HFFc6 (cell line): ENCODE data around the gene SLC7A1. TPM values are rescaled to one million over a fixed set of nuclear protein-coding genes. Genes with fewer than 3 reads are reported as not detected.

ENCODE experiments used
- DNase-seq: peaks from one replicate; pipeline ENCODE4 v3.0.0-alpha.2; 2018
- H3K27ac Mint-ChIP-seq: 2 replicates; pipeline ENCODE4 v1.8.0; 2020; ENCODE audit warnings: mild to moderate bottlenecking, mixed read lengths
- H3K27me3 Mint-ChIP-seq: 2 replicates; pipeline ENCODE4 v1.8.0; 2021; ENCODE audit warnings: mild to moderate bottlenecking, moderate library complexity, mixed read lengths; ENCODE audit not compliant: insufficient read depth
- H3K36me3 Mint-ChIP-seq: 2 replicates; pipeline ENCODE4 v1.8.0; 2021; ENCODE audit warnings: low read depth, mixed read lengths
- H3K4me1 Mint-ChIP-seq: 2 replicates; pipeline ENCODE4 v1.8.0; 2020; ENCODE audit warnings: low read depth, mixed read lengths
- H3K4me3 Mint-ChIP-seq: 2 replicates; pipeline ENCODE4 v1.8.0; 2020; ENCODE audit warnings: mild to moderate bottlenecking, moderate library complexity, mixed read lengths
- H3K9me3 Mint-ChIP-seq: 2 replicates; pipeline ENCODE4 v1.8.0; 2020; ENCODE audit warnings: mild to moderate bottlenecking, mixed read lengths
- CTCF ChIP-seq: fragments of 200-600 bp; sonication (generic); IDR thresholded peaks from 2 replicates; pipeline ENCODE4 v1.5.0; 2021; ENCODE audit warnings: antibody characterized with exemption, mild to moderate bottlenecking
- total RNA-seq, 6 experiments: library from RNA; stranded (reverse); fragmentation: NEBNext Ultra II Directional; extraction: Animal tissue kit (Norgen Biotek cat#: 25700); gene quantifications; 2 replicates in 1 of 6; 3 replicates in 5 of 6; pipeline ENCODE4 v1.2.3, GENCODE V29; 2021

Gene SLC7A1
- total RNA-seq, 6 experiments from 2014 or later = 134 to 174 (median 144) TPM

DNA sequence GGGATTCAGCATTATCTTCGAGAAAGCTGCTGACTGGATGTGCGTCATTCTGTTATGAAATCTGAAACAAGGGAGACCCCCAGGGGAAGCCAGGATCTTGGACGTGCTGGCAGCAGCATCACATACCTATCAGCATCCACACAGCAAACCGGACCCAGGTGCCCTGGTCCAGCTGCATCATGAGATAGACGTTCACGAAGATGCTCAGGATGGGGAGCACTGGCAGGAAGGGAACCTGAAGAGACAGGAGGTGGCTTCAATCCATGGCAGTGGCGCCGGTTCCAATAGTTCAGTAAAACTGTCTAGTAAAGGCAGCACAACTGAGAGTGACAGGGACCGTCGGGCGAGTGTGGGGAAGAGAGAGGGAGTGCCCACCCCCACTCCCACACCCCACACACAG, 79.5 kb downstream of the SLC7A1 start:
- DNase-seq = no peak
- no peak overlapping the region for H3K4me3 Mint-ChIP-seq
- peaks cover 72% of the 10 kb centered on the region for H3K36me3 Mint-ChIP-seq
- H3K27ac Mint-ChIP-seq = peak overlapping the region; percentile 90
- peaks cover 4% of the 10 kb centered on the region for H3K27me3 Mint-ChIP-seq
- no peaks in the 10 kb centered on the region for H3K9me3 Mint-ChIP-seq
- TF ChIP-seq CTCF = no peak
- H3K4me1 Mint-ChIP-seq = peaks cover 68% of the 10 kb centered on the region

DNA sequence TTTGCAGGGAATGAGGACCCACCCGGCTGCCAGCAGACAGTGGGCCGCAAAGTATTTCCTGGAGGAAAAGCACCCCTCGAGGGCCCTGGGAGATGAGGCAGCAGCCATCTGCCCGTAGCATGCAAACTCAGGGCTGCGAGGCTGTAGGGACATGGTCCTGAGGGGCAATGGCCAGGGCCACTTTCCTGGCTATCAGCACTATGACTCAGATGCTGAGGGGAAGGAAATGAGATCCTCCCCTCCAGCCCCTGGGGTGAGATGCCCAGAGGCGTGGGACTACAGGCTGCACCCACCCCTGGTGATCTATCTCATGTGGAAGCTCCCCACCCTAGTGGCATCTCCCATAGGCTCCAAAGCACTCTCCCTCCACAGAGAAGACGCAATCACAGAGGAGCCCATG, 80.1 kb downstream of the SLC7A1 start:
- peak; percentile 43 for DNase-seq
- peak overlapping the region; percentile 90 for H3K27ac Mint-ChIP-seq

DNA sequence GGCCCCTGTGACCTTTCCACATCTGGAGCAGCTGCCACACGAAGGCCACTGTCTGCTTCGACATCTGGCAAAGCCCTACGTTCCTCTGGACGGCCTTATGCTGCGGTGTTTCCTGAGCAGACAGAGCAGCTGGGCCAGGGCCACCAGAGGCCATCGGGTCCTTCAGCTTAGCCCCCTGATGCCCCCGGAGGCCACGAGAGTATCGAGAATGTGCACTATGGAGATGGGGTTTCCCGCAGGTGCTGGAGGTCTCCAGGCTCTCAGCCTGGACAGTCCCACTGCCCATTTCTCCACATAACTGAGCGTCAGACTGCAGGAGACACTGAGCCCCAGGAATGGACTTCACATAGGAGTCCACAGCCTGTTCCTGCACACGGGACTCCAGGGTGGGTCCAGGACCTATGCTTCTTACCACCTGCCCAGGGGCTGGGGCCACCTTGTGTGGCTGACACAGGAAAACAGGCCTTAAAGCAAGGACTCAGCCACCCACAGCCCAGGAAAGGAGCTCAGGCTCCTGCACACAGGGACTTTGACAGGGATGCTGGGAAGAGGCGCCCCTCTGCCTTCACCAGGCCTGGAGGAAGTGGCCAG, 80.7 kb downstream of the SLC7A1 start:
- no peak for DNase-seq
- Mint-ChIP-seq H3K9me3 (no peaks in the 10 kb centered on the region), H3K36me3 (peaks cover 71% of the 10 kb centered on the region), H3K27me3 (peaks cover 4% of the 10 kb centered on the region), H3K4me1 (peaks cover 67% of the 10 kb centered on the region), H3K27ac (peak overlapping the region; percentile 90), H3K4me3 (no peak overlapping the region)
- no peak for TF ChIP-seq CTCF

More for the DNA sequence above, 80.1 kb downstream of the SLC7A1 start:
- Mint-ChIP-seq H3K4me3 (no peak overlapping the region; the same call in 1 of the 2 replicates), H3K36me3 (peaks cover 71% of the 10 kb centered on the region), H3K9me3 (no peaks in the 10 kb centered on the region), H3K4me1 (peaks cover 67% of the 10 kb centered on the region), H3K27me3 (peaks cover 4% of the 10 kb centered on the region)
- TF ChIP-seq CTCF = no peak

GRCh38 chr13:29513981-29514719, 81.3 kb downstream of the SLC7A1 start:
- Mint-ChIP-seq H3K36me3 (peaks cover 69% of the 10 kb centered on the region), H3K27me3 (peaks cover 4% of the 10 kb centered on the region), H3K9me3 (no peaks in the 10 kb centered on the region), H3K4me3 (peak overlapping the region; percentile 32), H3K4me1 (peaks cover 71% of the 10 kb centered on the region), H3K27ac (peak overlapping the region; percentile 90)
- no peak for DNase-seq
- no peak for TF ChIP-seq CTCF

DNA sequence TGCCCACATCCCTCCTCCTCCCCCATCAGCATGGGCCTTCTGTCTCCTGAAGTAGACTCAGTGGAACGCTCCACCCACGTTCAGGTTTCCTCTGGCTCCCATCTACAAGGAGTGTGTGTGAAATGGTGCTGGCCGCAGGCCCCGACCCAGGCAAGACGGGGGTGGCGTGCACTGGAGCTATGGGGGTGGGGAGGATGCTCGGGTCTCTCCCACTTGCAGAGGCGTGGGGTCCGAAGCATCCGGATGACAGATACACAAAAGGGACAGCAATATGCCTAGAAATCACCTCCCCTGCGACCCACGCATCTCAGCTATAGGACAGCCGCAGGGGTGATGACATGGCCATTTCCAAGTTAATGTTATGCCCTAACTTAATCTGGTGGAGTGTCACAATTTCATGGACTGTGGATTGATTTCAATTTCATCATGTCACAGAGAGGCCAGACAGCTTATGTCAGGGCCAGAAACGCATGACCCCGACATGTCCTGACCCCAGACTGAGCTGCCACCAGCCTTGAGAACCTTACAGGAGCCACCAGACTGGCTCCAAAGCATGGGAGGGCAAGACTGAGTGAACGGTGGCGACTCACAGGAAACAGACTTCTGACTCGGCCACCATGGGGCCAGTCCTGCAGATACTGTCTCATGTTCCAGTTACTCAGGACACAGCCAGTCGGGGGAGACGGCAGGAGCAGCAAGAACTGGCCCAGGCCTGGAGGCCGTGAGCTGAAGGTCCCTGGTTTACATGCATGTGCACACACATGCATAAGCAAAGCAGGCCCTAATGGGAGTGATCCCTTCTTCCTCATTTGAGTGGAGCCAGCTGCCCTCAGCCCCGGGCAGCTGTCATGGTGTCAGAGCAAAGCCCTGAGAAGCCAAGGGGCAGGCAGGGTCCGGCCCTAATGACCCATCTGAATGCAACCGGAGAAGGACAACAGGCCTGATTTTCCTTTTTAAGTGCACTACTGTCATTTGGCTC, 82.2 kb downstream of the SLC7A1 start:
- Mint-ChIP-seq H3K9me3 (no peaks in the 10 kb centered on the region), H3K4me1 (peaks cover 80% of the 10 kb centered on the region), H3K27me3 (peaks cover 4% of the 10 kb centered on the region), H3K4me3 (peak overlapping the region; percentile 32), H3K27ac (peak overlapping the region; percentile 90), H3K36me3 (peaks cover 68% of the 10 kb centered on the region)
- no peak; the same call in 1 of the 2 replicates for TF ChIP-seq CTCF
- DNase-seq = peak; percentile 57
